Activated T-helper 2 cell treated with anti-CD3 and anti-CD28 coated beads, Interferon-gamma antibody, Interleukin-2, Interleukin-4, amounts not matched to agents 10 μg/mL and 5 μg/mL and 100 μg/mL, durations not matched to agents 14 hours and 24 hours and 36 hours (primary cell): Measurements from ENCODE around the gene RHOBTB1. TPM values are rescaled to one million over a fixed set of nuclear protein-coding genes. Genes with fewer than 3 reads are reported as not detected.
A peak's percentile ranks its signal among the peaks of the same experiment; 100 is the strongest.

Experiments
- DNase-seq: peaks from one replicate; pipeline ENCODE4 v3.0.0; 2021; ENCODE audit warnings: low spot score
- H3K27ac Mint-ChIP-seq: one replicate; pipeline ENCODE4 v1.8.0; 2021; ENCODE audit warnings: mixed read lengths
- H3K27me3 Mint-ChIP-seq: one replicate; pipeline ENCODE4 v1.8.0; 2021; ENCODE audit warnings: low read depth, mixed read lengths
- H3K36me3 Mint-ChIP-seq: one replicate; pipeline ENCODE4 v1.8.0; 2021; ENCODE audit warnings: low read depth, mixed read lengths
- H3K4me1 Mint-ChIP-seq: one replicate; pipeline ENCODE4 v1.8.0; 2021; ENCODE audit warnings: low read depth, mixed read lengths
- H3K4me3 Mint-ChIP-seq: one replicate; pipeline ENCODE4 v1.8.0; 2021; ENCODE audit warnings: low read depth, mild to moderate bottlenecking, moderate library complexity, mixed read lengths
- H3K9me3 Mint-ChIP-seq: one replicate; pipeline ENCODE4 v1.8.0; 2021; ENCODE audit warnings: mixed read lengths
- intact Hi-C: fragments of 100-400 bp; cut with micrococcal nuclease; formaldehyde crosslinking; loops from one replicate; pipeline ENCODE4 v1.15.1; 2023
- total RNA-seq: library from RNA; stranded (reverse); gene quantifications from 2 replicates; pipeline ENCODE4 v1.2.3, GENCODE V29; 2022

The RHOBTB1 gene
- total RNA-seq, result 0.05 and 0.30 TPM in 2 replicates

DNA sequence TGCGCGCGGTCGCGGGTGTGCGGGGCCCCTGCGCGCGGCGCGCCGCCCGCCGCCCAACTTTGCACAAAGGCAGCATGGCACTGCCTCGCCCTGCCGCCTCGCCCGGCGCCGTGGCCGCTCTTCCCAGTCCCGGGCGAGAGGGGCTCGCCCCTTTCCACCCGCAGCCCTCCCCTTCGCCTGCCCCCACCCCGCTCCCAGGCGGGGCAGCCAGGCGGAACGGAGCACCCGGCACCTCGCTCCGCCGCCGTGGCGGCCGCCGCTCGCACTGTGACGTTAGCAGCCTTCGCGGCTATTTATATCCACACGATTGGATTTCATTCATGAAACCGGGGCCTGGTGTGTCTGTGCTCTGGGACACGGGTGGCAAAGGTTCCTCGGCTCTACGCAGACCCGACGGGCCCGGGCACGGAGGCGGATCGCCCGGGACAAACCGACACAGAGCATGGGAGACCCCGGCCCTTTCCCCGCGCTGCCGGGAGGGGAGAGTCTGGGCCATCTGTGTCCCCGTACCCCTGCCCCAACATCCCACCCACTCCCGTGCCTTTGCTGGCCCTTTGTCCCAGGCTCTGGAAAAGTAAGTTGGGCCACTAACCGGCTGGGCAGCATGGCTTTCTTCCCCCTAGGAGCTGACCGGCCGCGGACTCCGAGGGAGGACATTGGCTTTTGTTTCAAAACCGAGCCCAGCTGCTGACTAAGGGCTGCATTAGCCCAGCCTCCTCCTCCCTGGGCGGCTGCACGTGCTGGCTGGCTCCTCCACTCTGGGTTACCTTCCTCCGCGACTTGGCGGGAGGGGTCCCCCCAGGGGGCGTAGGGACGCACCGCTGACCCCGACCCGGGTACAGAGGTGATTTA lies at the start of gene RHOBTB1:
TSS of gene RHOBTB1 (minus strand) at position 128 of the 852 bp plus-strand sequence. CDS start 32,643 bp downstream, outside the sequence.
- H3K27me3 Mint-ChIP-seq, result peaks cover 74% of the 10 kb centered on the region

GRCh38 chr10:60992636-60993035 lies 48.7 kb upstream of the RHOBTB1 start:
- intact Hi-C loops, result no loop called here
- H3K27me3 Mint-ChIP-seq, result peaks cover 17% of the 10 kb centered on the region
- no peak overlapping the region for H3K4me3 Mint-ChIP-seq
- no peaks in the 10 kb centered on the region for H3K9me3 Mint-ChIP-seq
- no peak for DNase-seq
- H3K27ac Mint-ChIP-seq, result no peak overlapping the region
- no peaks in the 10 kb centered on the region for H3K36me3 Mint-ChIP-seq
- peaks cover 3% of the 10 kb centered on the region for H3K4me1 Mint-ChIP-seq

More for the DNA sequence above, at the start of gene RHOBTB1:
- intact Hi-C loops, result loop anchor here (5.0 kb wide), 1 partner anchor 167 kb away; the partner anchor contains the start of gene CDK1
- Mint-ChIP-seq H3K4me3 (peak within 1 kb of the TSS; percentile 76), H3K36me3 (no peaks in the 10 kb centered on the region), H3K9me3 (no peaks in the 10 kb centered on the region), H3K4me1 (peaks cover 9% of the 10 kb centered on the region), H3K27ac (peak within 1 kb of the TSS; percentile 21)
- DNase-seq, result peak; percentile 20

GRCh38 chr10:60990663-60991062 lies 46.7 kb upstream of the RHOBTB1 start:
- H3K27me3 Mint-ChIP-seq, result peaks cover 8% of the 10 kb centered on the region
- H3K36me3 Mint-ChIP-seq, result no peaks in the 10 kb centered on the region
- H3K9me3 Mint-ChIP-seq, result no peaks in the 10 kb centered on the region
- DNase-seq, result no peak
- no peak overlapping the region for H3K27ac Mint-ChIP-seq
- no peak overlapping the region for H3K4me3 Mint-ChIP-seq
- peaks cover 3% of the 10 kb centered on the region for H3K4me1 Mint-ChIP-seq
- intact Hi-C loops, result no loop called here

DNA sequence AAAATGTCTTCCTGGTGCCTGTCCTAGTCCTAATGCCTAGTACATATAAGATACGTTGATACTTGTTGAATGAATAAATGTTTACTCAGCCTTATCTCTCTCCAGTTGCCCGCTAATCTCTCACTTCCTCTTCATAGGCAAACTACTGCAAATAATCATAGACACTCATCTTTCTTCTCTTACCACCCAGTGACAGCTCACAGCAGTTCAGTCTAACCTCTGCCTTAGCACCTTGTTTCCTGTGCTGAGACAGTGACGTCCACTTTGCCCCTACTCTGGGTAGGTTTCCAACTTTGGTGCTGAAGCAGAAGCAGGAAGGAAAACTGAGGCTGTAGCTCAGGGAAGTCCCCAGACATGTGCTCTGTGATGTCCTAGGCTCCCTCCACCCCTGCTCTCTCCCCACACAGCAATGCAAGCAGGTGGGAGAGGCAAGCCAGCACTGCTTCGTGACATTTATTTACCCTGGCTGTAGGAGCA lies 45.5 kb upstream of the RHOBTB1 start:
- intact Hi-C loops, result no loop called here
- Mint-ChIP-seq H3K9me3 (no peaks in the 10 kb centered on the region), H3K36me3 (no peaks in the 10 kb centered on the region), H3K4me1 (peaks cover 3% of the 10 kb centered on the region), H3K4me3 (no peak overlapping the region), H3K27ac (no peak overlapping the region), H3K27me3 (peaks cover 8% of the 10 kb centered on the region)
- no peak for DNase-seq

DNA sequence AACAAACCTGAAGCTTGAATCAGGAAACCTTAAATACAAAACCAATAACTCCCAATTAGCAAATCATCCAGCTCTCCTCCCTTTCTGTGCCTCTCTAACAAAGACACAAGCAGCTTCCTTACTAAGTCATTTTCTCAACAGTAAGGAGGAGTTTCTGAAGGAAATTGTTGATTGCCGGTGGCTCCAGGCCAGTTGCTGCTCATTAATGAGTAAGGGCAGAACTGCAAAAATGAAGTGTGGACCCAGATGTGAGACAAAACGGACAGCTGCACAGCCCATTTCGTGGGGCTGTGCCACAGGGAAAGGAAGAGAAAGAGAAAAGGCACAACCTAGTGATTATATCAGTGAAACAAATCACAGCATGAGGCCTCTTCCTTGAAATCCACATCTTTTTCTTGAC lies 42.8 kb upstream of the RHOBTB1 start:
- Mint-ChIP-seq H3K9me3 (no peaks in the 10 kb centered on the region), H3K4me3 (no peak overlapping the region), H3K36me3 (no peaks in the 10 kb centered on the region), H3K27me3 (peaks cover 6% of the 10 kb centered on the region), H3K4me1 (peaks cover 3% of the 10 kb centered on the region), H3K27ac (no peak overlapping the region)
- intact Hi-C loops, result no loop called here
- DNase-seq, result no peak

DNA sequence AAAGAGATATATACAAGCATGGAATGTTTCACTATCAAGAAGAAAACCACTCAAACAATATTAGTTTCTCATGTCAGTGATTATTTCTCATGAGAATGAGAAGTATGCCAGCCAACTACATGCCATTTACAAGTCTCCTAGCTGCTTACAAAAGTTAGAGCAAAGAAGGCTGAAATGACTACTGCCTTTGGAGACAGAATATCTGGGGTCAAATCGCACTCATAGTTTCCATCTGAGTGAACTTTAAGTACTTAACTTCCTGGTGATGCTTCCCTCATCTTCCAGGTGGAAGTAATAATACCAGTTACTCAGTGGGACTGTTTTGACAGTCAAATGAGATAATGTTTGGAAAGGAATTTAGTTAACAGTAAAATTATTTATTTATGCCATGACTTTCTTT lies 42.0 kb upstream of the RHOBTB1 start:
- peaks cover 3% of the 10 kb centered on the region for H3K27me3 Mint-ChIP-seq
- no peak overlapping the region for H3K27ac Mint-ChIP-seq
- no peaks in the 10 kb centered on the region for H3K9me3 Mint-ChIP-seq
- intact Hi-C loops, result no loop called here
- DNase-seq, result no peak
- peaks cover 3% of the 10 kb centered on the region for H3K4me1 Mint-ChIP-seq
- H3K36me3 Mint-ChIP-seq, result no peaks in the 10 kb centered on the region
- H3K4me3 Mint-ChIP-seq, result no peak overlapping the region

- H3K9me3 Mint-ChIP-seq, result no peaks in the 10 kb centered on the region
- H3K4me1 Mint-ChIP-seq, result no peaks in the 10 kb centered on the region
- peaks cover 12% of the 10 kb centered on the region for H3K27me3 Mint-ChIP-seq
- no peaks in the 10 kb centered on the region for H3K36me3 Mint-ChIP-seq
- no peak for DNase-seq
- H3K27ac Mint-ChIP-seq, result no peak overlapping the region
- intact Hi-C loops, result no loop called here
- no peak overlapping the region for H3K4me3 Mint-ChIP-seq
Observed at GRCh38 chr10:60980997-60981396, 37.0 kb upstream of the RHOBTB1 start.

DNA sequence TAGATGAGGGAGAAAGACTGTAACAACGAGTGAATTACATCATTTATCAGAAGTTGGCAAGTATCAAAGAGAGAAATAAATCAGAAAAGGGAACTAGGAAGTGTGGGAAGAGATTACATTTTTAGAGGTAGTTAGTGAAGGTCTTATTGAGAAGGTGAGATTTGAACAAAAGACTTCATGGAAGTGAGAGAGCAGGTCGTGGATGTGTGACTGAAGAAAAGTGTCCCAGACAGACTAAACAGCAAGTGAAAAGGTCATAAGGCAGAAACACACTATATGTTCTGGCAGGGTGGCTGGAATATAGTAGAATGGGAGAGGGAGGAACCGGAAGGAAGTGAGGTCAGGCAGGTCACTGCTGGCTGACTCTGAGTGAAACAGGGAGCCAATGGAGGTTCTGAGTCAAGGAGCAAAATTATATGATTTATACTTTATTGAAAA lies 35.7 kb upstream of the RHOBTB1 start:
- H3K27me3 Mint-ChIP-seq, result peaks cover 12% of the 10 kb centered on the region
- H3K9me3 Mint-ChIP-seq, result no peaks in the 10 kb centered on the region
- intact Hi-C loops, result no loop called here
- no peak for DNase-seq
- H3K4me1 Mint-ChIP-seq, result peaks cover 6% of the 10 kb centered on the region
- H3K36me3 Mint-ChIP-seq, result no peaks in the 10 kb centered on the region
- H3K27ac Mint-ChIP-seq, result no peak overlapping the region
- H3K4me3 Mint-ChIP-seq, result no peak overlapping the region

DNA sequence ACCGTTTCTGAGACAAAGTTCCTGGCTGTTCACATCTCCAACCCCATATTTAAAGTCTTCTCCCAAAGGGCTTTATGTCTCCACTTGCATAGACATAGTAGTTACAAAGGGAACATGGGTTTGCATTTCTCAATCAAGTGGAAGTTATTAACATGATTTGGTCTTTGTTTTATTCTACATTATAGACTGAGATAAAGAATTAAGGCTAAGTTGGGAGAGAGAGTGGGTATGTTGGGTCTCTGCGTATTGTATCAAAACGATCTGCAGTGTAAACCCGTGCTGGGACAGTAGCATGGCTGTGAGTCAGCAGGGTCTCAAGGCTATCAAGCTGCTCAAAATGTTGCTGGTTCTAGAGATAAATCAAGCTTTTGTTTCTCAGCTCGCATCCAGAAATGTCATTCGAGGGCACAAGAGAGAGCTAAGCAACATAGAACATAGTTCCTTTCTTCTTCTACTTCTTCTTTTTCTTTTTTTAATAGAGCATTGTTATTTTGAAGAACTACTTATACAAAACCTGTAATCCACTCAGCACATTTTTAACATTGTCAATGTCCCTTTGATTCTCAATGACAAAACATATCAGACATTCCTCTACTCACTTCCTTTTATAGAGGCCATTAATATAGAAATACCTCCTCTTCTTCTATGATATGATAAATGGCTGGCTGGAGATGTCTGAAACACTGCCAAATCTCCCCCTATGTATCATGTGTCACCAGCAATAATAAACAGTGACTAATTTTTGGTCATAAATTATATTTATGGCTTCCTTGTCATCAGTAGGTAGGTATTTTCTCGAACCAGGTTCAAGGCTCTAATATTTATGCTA lies 34.5 kb upstream of the RHOBTB1 start:
- no peaks in the 10 kb centered on the region for H3K36me3 Mint-ChIP-seq
- H3K4me1 Mint-ChIP-seq, result peaks cover 11% of the 10 kb centered on the region
- peaks cover 12% of the 10 kb centered on the region for H3K27me3 Mint-ChIP-seq
- H3K27ac Mint-ChIP-seq, result no peak overlapping the region
- no peaks in the 10 kb centered on the region for H3K9me3 Mint-ChIP-seq
- intact Hi-C loops, result no loop called here
- no peak for DNase-seq
- H3K4me3 Mint-ChIP-seq, result no peak overlapping the region

DNA sequence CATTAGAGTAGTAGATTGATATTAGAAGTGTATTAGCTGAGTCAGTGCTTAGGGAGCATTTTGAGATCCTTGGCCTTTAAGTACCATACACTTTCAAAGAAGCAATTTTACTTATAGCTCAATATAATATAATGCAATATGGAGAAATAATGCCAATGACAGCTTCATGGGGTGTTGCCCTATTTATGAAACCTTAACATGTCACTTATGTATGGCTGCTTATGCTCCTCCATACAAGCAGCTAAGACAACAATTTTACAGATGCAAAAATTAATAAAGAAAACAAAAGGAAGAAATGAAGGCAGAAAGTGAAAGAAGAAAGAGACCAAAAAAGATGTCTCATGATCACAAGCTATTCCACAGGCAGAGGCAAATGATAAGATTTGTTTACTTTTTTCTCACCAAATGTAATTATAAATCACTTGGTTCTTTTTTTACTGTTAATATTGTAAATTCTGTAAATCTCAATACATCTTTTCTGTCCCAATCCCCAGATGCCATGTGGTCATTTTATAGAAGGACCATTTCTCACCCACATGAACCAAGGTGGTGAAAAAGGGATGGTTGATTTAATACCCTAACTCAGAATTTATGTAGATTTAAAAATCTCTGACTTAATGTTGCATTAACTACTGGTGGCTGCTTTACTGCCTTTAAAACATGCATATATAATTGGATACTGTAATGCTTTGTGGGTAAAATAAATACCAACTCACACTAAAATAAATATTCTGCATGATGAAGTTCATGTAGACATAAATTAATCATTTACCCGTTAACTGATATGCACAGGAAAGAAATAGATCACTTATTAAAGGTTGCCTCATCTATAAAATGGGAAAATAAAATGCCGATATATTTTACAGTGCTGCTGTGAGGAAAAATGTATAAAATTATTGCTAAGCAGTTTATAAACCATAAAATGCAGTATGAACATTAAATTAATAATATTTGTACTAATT lies 33.5 kb upstream of the RHOBTB1 start:
- Mint-ChIP-seq H3K4me3 (no peak overlapping the region), H3K9me3 (no peaks in the 10 kb centered on the region), H3K27ac (no peak overlapping the region), H3K27me3 (peaks cover 12% of the 10 kb centered on the region), H3K4me1 (peaks cover 11% of the 10 kb centered on the region), H3K36me3 (no peaks in the 10 kb centered on the region)
- DNase-seq, result no peak
- intact Hi-C loops, result no loop called here

DNA sequence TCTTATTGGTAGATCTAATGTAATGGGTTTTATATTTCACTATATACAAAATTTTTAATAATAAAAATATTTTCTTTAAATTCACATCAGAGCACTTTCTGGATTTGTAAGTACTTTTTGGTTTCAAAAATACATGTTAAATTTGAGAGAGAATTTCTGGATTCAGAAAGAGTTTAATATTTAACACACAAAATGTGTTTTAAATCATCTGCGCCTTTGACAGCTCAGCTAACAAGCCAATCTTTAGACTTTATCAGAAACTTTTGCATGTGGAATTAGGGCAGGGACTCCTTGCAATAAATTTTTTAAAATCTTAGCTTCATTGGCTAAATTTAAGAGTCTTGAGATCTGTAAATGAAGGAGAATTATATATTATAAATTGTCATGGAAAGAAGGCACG lies 32.7 kb upstream of the RHOBTB1 start:
- Mint-ChIP-seq H3K27ac (no peak overlapping the region), H3K9me3 (no peaks in the 10 kb centered on the region), H3K36me3 (no peaks in the 10 kb centered on the region), H3K4me3 (no peak overlapping the region), H3K27me3 (peaks cover 12% of the 10 kb centered on the region), H3K4me1 (peaks cover 11% of the 10 kb centered on the region)
- intact Hi-C loops, result no loop called here
- no peak for DNase-seq

- no peak overlapping the region for H3K27ac Mint-ChIP-seq
- H3K36me3 Mint-ChIP-seq, result no peaks in the 10 kb centered on the region
- H3K4me3 Mint-ChIP-seq, result no peak overlapping the region
- intact Hi-C loops, result no loop called here
- DNase-seq, result no peak
- H3K27me3 Mint-ChIP-seq, result peaks cover 12% of the 10 kb centered on the region
- H3K4me1 Mint-ChIP-seq, result peaks cover 11% of the 10 kb centered on the region
- no peaks in the 10 kb centered on the region for H3K9me3 Mint-ChIP-seq
Observed at GRCh38 chr10:60975716-60976115, 31.7 kb upstream of the RHOBTB1 start.
